ENCODE results near the gene AUTS2. TPM values are rescaled to one million over a fixed set of nuclear protein-coding genes. Genes with fewer than 3 reads are reported as not detected.

The AUTS2 gene
- polyA plus RNA-seq, 1 donor from 2014 or later: 97.3 TPM

- H3K9me3 ChIP-seq (ENCODE audit: low read length): no peaks in the 10 kb centered on the region
- no peak overlapping the region for H3K4me2 ChIP-seq (ENCODE audit: low read length)
- no peaks in the 10 kb centered on the region for H3K9me2 ChIP-seq (ENCODE audit: insufficient read depth, low read length)
- H3K4me3 ChIP-seq (ENCODE audit: low read length): no peak overlapping the region
- peaks cover 4% of the 10 kb centered on the region for H3K36me3 ChIP-seq (ENCODE audit: insufficient read depth, low read length)
- H3K79me2 ChIP-seq (replicated peaks; ENCODE audit: insufficient read depth, low read length): no peaks in the 10 kb centered on the region
- H4K20me1 ChIP-seq (ENCODE audit: insufficient read depth): no peaks in the 10 kb centered on the region
- no peaks in the 10 kb centered on the region for H3K27me3 ChIP-seq (ENCODE audit: insufficient read depth, low read depth, low read length)
- no peaks in the 10 kb centered on the region for H3F3A ChIP-seq (ENCODE audit: insufficient read depth, low read length, poor library complexity, severe bottlenecking)
- no peak overlapping the region for H3K9ac ChIP-seq (ENCODE audit: low read length)
- no peak overlapping the region for H2AFZ ChIP-seq (ENCODE audit: low read depth, low read length)
- H3K27ac ChIP-seq (ENCODE audit: low read length): no peak overlapping the region
- no peak for TF ChIP-seq TAF1 (IDR thresholded peaks at IDR 0.05; ENCODE audit: low read depth)
- no peak for TF ChIP-seq CTCF (IDR thresholded peaks at IDR 0.05; ENCODE audit: poor library complexity, severe bottlenecking)
- no peak for TF ChIP-seq MXI1 (conservative IDR thresholded peaks at IDR 0.05; ENCODE audit: poor library complexity, severe bottlenecking)
- no peak for TF ChIP-seq EZH2 (IDR thresholded peaks at IDR 0.05; ENCODE audit: borderline replicate concordance, insufficient read depth, low read length, poor library complexity, severe bottlenecking)
- TF ChIP-seq SMC3 (conservative IDR thresholded peaks at IDR 0.05; ENCODE audit: poor library complexity): no peak
Measured at GRCh38 chr7:70177166-70177565, 578.9 kb downstream of the AUTS2 start.

GRCh38 chr7:70178211-70178610 lies 579.9 kb downstream of the AUTS2 start:
- H3F3A ChIP-seq (ENCODE audit: insufficient read depth, low read length, poor library complexity, severe bottlenecking): no peaks in the 10 kb centered on the region
- peaks cover 4% of the 10 kb centered on the region for H3K36me3 ChIP-seq (ENCODE audit: insufficient read depth, low read length)
- no peak overlapping the region for H3K9ac ChIP-seq (ENCODE audit: low read length)
- H3K9me2 ChIP-seq (ENCODE audit: insufficient read depth, low read length): no peaks in the 10 kb centered on the region
- H3K27ac ChIP-seq (ENCODE audit: low read length): no peak overlapping the region
- no peak overlapping the region for H3K4me3 ChIP-seq (ENCODE audit: low read length)
- H4K20me1 ChIP-seq (ENCODE audit: insufficient read depth): no peaks in the 10 kb centered on the region
- no peaks in the 10 kb centered on the region for H3K27me3 ChIP-seq (ENCODE audit: insufficient read depth, low read depth, low read length)
- no peak for TF ChIP-seq POLR2AphosphoS5 (IDR thresholded peaks at IDR 0.05)
- no peak for TF ChIP-seq RAD21 (conservative IDR thresholded peaks at IDR 0.05)
- no peak overlapping the region for H3K4me2 ChIP-seq (ENCODE audit: low read length)
- H3K9me3 ChIP-seq (ENCODE audit: low read length): no peaks in the 10 kb centered on the region
- no peaks in the 10 kb centered on the region for H3K79me2 ChIP-seq (replicated peaks; ENCODE audit: insufficient read depth, low read length)
- H2AFZ ChIP-seq (ENCODE audit: low read depth, low read length): no peak overlapping the region

- H3K9me3 ChIP-seq (ENCODE audit: low read length): no peaks in the 10 kb centered on the region
- H3K36me3 ChIP-seq (ENCODE audit: insufficient read depth, low read length): peaks cover 4% of the 10 kb centered on the region
- H3F3A ChIP-seq (ENCODE audit: insufficient read depth, low read length, poor library complexity, severe bottlenecking): no peaks in the 10 kb centered on the region
- no peak overlapping the region for H2AFZ ChIP-seq (ENCODE audit: low read depth, low read length)
- H3K79me2 ChIP-seq (replicated peaks; ENCODE audit: insufficient read depth, low read length): no peaks in the 10 kb centered on the region
- no peaks in the 10 kb centered on the region for H4K20me1 ChIP-seq (ENCODE audit: insufficient read depth)
- H3K27me3 ChIP-seq (ENCODE audit: insufficient read depth, low read depth, low read length): no peaks in the 10 kb centered on the region
- H3K9ac ChIP-seq (ENCODE audit: low read length): no peak overlapping the region
- H3K4me3 ChIP-seq (ENCODE audit: low read length): no peak overlapping the region
- no peak overlapping the region for H3K4me2 ChIP-seq (ENCODE audit: low read length)
- no peaks in the 10 kb centered on the region for H3K9me2 ChIP-seq (ENCODE audit: insufficient read depth, low read length)
- TF ChIP-seq EP300 (conservative IDR thresholded peaks at IDR 0.05; ENCODE audit: poor library complexity, severe bottlenecking): no peak
- TF ChIP-seq POLR2AphosphoS5 (IDR thresholded peaks at IDR 0.05): no peak
- TF ChIP-seq EZH2 (IDR thresholded peaks at IDR 0.05; ENCODE audit: borderline replicate concordance, insufficient read depth, low read length, poor library complexity, severe bottlenecking): no peak
- TF ChIP-seq REST (IDR thresholded peaks at IDR 0.05; ENCODE audit: borderline replicate concordance): no peak
- TF ChIP-seq CTCF (IDR thresholded peaks at IDR 0.05; ENCODE audit: poor library complexity, severe bottlenecking): no peak
- TF ChIP-seq TAF1 (IDR thresholded peaks at IDR 0.05; ENCODE audit: low read depth): no peak
- TF ChIP-seq MXI1 (conservative IDR thresholded peaks at IDR 0.05; ENCODE audit: poor library complexity, severe bottlenecking): no peak
- H3K27ac ChIP-seq (ENCODE audit: low read length): no peak overlapping the region
Measured at GRCh38 chr7:70178787-70179186, 580.5 kb downstream of the AUTS2 start.
